ENCODE data around the gene PIF1. TPM values are rescaled to one million over a fixed set of nuclear protein-coding genes. Genes with fewer than 3 reads are reported as not detected.

Gene PIF1
- total RNA-seq, 1 experiment from 2014 or later: 43.5 TPM

DNA sequence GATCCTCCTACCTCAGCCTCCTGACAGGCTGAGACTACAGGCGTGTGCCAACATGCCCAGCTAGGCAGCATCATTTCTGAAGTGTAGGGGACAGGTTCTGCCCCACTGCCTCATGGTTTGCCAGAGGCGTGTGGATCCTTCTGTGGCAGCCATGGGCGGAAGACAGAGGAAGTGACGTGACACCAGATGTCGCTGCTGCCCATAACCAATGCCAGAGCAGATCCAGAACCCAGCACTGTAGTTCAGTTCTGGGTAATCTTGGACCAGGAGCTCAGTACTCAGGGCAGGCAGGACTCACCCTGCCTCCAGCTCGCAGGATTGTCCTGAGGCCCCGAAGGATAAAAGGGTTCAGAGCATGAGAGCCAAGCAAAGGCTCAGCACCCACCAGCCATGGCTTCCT is 58.2 kb downstream of the PIF1 start:
- Histone ChIP-seq H3K36me3 (ENCODE audit: low read depth, low read length) (no peaks in the 10 kb centered on the region), H3K9me2 (replicated peaks; ENCODE audit: low read length) (no peaks in the 10 kb centered on the region), H3K27me3 (ENCODE audit: low read length) (no peaks in the 10 kb centered on the region), H3K4me1 (ENCODE audit: insufficient read depth, low read length) (no peaks in the 10 kb centered on the region), H3K79me2 (ENCODE audit: low read length) (no peaks in the 10 kb centered on the region), H3K4me3 (ENCODE audit: low read length) (no peak overlapping the region), H4K20me1 (ENCODE audit: low read length) (no peaks in the 10 kb centered on the region), H3K9ac (ENCODE audit: low read length) (no peak overlapping the region), H2AFZ (ENCODE audit: low read length) (no peak overlapping the region), H3K4me2 (ENCODE audit: low read length) (no peak overlapping the region), H3F3A (ENCODE audit: low read length, unreplicated experiment) (no peaks in the 10 kb centered on the region), H3K27ac (ENCODE audit: low read length) (no peak overlapping the region), H3K9me3 (ENCODE audit: low read length) (no peaks in the 10 kb centered on the region)
- intact Hi-C loops (cut with micrococcal nuclease): no loop called here
- POLR2A ChIA-PET (ENCODE audit: unreplicated experiment): no interaction called here
- DNase-seq (no peak), ATAC-seq (no peak)
- CTCF ChIA-PET: no interaction called here
- no peak for TF ChIP-seq EZH2phosphoT487 (IDR thresholded peaks at IDR 0.05; ENCODE audit: borderline replicate concordance, low read length)
- no peak for TF ChIP-seq EZH2 (IDR thresholded peaks at IDR 0.05; ENCODE audit: low read length, unreplicated experiment)
- no TSS peak for BruUV-seq (replicated peaks)

GRCh38 chr15:64766058-64766457 is 59.4 kb downstream of the PIF1 start:
- intact Hi-C loops (cut with micrococcal nuclease): no loop called here
- CTCF ChIA-PET: no interaction called here

More at GRCh38 chr15:64766058-64766457, 59.4 kb downstream of the PIF1 start:
- H3F3A ChIP-seq (ENCODE audit: low read length, unreplicated experiment): no peaks in the 10 kb centered on the region
- no peaks in the 10 kb centered on the region for H3K9me2 ChIP-seq (replicated peaks; ENCODE audit: low read length)
- H3K9me3 ChIP-seq (ENCODE audit: low read length): no peaks in the 10 kb centered on the region
- DNase-seq: no peak
- no peaks in the 10 kb centered on the region for H3K27me3 ChIP-seq (ENCODE audit: low read length)
- H3K27ac ChIP-seq (ENCODE audit: low read length): no peak overlapping the region
- H3K4me2 ChIP-seq (ENCODE audit: low read length): no peak overlapping the region
- H4K20me1 ChIP-seq (ENCODE audit: low read length): no peaks in the 10 kb centered on the region
- no peaks in the 10 kb centered on the region for H3K36me3 ChIP-seq (ENCODE audit: low read depth, low read length)
- no peak overlapping the region for H3K4me3 ChIP-seq (ENCODE audit: low read length)
- no peak overlapping the region for H3K9ac ChIP-seq (ENCODE audit: low read length)
- H3K4me1 ChIP-seq (ENCODE audit: insufficient read depth, low read length): no peaks in the 10 kb centered on the region
- H2AFZ ChIP-seq (ENCODE audit: low read length): no peak overlapping the region
- H3K79me2 ChIP-seq (ENCODE audit: low read length): no peaks in the 10 kb centered on the region
- BruUV-seq (replicated peaks): no TSS peak
- no peak for ATAC-seq
- POLR2A ChIA-PET (ENCODE audit: unreplicated experiment): no interaction called here
- TF ChIP-seq EZH2 (IDR thresholded peaks at IDR 0.05; ENCODE audit: low read length, unreplicated experiment): no peak
- TF ChIP-seq CTCF (conservative IDR thresholded peaks at IDR 0.05; ENCODE audit: low read depth, low read length): no peak
- TF ChIP-seq EZH2phosphoT487 (IDR thresholded peaks at IDR 0.05; ENCODE audit: borderline replicate concordance, low read length): no peak

Other genes with a start within 250 kb of the PIF1 start
- gene RBPMS2, start 50.1 kb downstream of the PIF1 start, total RNA-seq (2014; rRNA removed): not detected in 2 replicates
- gene PLEKHO2, start 16.3 kb upstream of the PIF1 start, total RNA-seq (2014; rRNA removed): 3.7 and 4.3 TPM in 2 replicates
- gene ANKDD1A, start 86.3 kb upstream of the PIF1 start, total RNA-seq (2014; rRNA removed): 5.8 and 8.9 TPM in 2 replicates
- 53.0 and 53.8 TPM in 2 replicates for gene SPG21, start 164.3 kb upstream of the PIF1 start, total RNA-seq (2014; rRNA removed)
- gene MTFMT, start 204.0 kb upstream of the PIF1 start, total RNA-seq (2014; rRNA removed): 15.5 and 31.3 TPM in 2 replicates
- gene SLC51B, start 219.7 kb upstream of the PIF1 start, total RNA-seq (2014; rRNA removed): not detected in 2 replicates
- gene RASL12, start 242.3 kb upstream of the PIF1 start, total RNA-seq (2014; rRNA removed): not detected in 2 replicates